Stimulated activated CD8-positive, alpha-beta memory T cell treated with anti-CD3 and anti-CD28 coated beads, Interleukin-12 subunit alpha, Interleukin-12 subunit beta, amount 100 ng/mL, for 4 hours (primary cell): ENCODE results near the gene FAM222A.

Source experiments
- DNase-seq: peaks from one replicate; pipeline ENCODE4 v3.0.0-alpha.2; 2020; ENCODE audit warnings: low read depth

The FAM222A gene

DNA sequence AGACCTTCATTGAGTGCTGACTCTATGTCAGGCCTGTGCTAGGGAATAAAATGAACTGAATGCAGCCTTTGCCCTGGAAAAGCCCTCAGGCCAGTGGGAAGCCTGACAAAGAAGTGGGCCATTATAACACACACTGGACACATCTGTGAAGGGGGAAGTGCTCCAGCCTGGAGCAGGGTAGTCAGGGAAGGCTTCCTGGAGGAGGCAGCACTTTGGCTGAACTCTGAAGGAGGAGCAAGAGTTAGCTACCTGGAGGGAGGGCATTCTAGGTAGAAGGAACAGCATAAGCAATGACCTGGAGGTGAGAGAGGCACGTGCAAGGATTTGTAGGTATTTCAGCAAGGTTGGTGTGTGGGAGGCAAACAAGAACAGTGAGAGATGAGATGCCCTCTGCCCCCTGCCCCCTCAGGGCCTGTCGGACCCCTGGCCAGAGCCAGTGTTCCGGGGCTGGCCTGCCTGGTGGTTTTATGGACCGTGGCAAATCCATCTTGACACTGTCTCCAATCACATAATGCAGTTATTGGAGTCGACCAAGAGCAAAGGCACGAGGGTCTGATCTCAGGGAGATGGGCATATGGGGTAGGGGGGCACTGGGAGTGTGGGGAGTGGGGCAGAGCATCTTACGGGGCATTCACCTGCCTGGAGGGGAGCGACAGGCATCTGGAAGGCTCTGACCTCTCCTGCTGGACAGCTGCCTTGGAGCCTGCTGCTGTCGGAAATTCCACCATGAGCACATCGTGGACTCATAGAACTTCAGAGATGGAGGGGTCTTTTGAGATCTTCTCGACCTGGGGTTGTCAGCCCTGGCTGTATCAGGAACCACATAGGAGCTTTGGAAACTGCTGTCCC lies 2.7 kb upstream of the FAM222A start:
- no peak for DNase-seq

DNA sequence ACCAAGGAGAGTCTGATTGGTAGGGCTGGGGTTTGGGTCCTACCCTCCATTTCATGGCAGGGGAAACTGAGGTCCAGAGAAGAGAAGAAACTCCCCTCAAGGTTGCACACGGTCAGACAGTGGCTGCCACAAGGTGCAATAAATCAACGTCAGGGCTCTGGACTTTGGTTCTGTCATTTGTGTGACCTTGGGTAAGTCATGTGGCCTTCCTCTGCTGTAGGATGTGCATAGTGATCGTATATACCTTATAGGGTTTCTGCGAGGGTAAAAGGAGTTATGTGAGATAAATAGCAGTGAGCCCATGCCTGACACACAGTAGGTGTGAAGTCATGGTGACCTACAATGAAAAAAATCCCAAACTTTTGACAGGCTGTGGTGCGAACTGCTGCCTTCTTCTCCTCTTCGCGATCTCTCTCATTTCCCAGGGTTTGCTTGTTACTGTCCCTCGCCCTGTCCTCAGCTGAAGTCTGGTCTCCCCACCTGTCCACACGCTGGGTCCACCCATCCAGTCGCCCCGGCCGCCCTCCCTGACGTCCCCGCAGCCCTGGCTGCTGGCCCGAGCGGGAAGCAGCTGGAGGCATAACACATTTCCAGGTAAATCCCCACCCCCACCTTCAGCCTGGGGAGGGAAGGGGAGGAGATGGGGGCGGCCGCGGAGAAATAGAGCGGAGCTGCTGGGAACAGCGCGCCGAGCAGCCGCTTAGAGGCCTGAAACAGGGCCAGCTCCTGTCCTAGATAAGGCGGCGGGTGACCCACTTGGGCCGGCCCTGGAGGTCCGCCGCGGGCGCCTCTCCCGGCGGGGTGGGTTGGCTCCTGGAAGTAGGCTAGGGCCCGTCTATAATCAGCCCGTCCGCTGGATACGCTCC lies 1.8 kb upstream of the FAM222A start:
- DNase-seq, result no peak

DNA sequence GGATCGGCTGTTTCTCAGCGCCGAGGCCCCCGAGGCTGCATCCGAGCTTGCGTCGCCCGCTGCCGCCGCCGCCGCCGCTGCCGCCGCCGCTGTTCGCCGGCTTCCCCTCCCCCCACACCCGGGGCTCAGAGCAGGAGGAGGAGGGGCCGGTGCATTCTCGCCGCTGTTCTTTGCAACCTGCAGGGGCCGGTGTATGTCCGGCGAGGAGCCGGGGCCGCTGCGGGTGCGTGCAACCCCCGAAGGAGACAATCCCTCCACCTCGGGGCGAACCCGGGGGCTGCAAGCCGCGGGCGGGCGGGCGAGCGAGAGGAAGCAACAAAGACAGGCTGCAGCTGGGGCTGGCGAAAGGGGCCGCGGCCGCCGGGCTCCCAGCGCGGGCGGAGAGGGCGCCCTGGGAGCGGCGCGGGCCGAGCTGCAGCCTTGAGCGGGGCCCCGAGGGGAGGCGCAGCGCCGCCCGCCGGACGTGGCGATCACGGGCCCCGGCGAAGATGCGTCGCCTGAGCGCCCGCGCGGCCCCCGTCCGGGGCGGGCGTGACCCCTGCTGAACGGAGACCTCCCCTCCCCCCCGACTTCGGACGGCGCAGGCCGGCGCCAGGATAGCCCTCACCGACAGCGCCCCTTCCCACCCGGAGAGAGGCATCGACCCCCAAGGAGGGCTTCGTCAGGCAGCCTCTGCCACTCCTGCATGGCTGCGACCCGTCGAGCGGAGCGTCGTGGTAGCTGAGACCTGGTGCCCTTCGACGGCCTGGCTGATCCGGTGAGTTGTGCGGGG lies 702 bp downstream of the FAM222A start:
- peak; percentile 38 for DNase-seq

DNA sequence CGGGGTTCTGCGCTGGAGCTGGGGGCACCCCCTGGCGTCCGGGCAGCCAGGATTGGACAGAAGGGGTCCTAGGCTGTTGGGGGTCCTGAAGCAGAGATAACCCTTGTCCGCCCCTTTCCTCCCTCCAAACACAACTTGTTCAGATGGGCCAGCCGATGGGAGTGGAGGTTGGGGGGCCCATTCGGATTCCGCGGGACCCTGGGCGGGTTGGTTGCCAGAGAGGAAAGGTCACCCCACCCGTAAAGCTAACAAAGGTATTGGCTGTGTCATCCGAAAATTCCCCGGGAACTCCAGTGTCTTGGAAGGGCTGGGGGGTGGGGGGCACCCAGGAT lies 1.3 kb downstream of the FAM222A start:
- no peak for DNase-seq

DNA sequence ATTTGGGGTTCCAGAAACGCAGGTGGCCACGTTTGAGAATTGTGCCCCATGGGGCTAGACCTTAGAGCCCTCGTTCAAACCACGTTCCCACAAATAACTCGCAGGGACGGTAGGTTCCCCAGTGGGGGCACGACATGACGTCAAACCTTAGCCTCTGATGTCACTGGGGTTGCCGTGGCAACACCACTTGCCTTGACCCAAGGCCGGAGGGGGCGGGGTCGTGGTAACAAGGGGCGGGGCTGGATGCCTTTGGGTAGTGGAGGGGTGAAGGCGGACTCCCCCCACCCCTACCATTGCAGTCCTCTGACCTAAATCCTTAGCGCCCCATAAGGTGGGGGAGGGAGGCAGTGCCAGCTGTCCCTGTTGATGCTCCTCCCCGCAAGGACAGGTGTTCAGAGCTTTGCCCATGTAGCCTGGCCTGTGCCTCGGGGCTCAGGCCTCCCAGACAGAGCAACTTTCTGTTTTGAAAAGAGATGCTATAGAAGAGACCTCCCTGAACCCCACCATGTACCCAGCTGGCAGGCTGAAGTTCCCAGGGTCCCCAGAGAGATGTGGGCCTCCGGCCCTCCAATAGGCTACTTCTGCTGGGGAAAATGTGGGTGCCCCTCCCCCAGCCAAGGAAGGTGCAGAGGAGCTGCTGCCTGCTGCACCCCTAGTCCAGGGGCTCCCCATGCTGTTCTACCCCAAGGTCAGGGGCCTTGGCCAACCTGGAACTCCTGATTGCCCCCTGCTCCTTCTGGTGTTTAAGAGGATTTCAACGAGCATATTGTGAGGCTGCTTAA lies 1.9 kb downstream of the FAM222A start:
- no peak for DNase-seq

DNA sequence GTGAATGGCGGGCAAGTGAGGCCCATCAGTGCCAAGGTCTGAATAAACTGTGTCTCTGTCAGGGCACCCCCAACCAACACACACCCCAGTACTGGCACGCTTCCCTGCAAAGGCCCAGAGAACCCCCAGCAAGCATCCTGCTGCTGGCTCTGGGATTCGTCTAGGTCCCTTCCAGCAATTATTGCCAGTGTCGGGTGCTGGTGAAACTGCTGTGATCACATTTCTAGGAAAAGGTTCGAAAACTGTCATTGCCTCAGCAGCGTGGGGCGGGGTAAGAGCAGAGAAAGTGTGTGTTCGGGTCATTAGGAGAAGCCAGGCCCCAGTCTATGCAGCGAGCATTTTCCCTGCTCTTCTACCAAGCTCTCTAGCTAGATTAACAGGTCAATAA lies 2.5 kb downstream of the FAM222A start:
- DNase-seq, result no peak

DNA sequence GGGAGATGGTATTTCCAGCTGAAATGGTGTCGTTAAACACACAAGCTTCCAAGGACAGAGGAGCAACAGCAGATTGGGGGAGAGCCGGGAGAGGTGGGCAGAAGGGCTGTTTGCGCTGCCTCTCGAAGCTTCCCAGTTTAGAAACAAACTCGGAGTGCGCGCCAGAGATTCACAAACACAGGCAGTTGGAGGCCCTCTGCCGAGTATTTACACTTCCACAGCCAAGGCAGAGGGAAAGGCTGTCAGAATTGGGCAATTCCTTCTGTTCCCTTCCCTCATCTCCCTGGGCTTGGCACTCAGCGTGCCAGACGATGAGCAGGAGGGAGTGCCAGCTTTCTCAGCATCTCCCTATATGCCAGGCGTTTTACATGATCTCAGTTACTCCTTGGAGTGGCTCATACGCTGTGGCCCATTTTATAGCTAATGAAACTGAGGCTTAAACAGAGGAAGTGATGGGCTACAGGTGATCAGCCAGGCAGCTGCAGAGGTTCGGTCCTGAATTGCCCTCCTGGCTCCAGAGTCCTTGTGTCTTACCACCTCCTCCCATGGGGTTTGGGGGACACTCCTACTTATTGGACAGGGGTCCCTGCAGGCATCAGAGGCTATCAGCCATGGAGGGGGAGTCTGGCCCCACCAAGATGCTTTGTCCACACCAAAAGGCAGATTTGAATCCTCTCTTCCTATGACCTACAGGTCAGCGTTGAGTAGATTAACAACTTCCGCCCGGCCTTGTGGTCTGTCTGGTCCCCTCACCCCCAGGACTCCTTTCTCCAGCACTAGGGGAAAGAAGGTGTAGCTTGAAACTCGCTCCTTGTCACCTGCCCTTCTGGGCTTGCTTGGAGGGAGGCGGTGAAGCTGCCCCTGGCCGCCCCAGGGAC lies 3.1 kb downstream of the FAM222A start:
- no peak for DNase-seq

DNA sequence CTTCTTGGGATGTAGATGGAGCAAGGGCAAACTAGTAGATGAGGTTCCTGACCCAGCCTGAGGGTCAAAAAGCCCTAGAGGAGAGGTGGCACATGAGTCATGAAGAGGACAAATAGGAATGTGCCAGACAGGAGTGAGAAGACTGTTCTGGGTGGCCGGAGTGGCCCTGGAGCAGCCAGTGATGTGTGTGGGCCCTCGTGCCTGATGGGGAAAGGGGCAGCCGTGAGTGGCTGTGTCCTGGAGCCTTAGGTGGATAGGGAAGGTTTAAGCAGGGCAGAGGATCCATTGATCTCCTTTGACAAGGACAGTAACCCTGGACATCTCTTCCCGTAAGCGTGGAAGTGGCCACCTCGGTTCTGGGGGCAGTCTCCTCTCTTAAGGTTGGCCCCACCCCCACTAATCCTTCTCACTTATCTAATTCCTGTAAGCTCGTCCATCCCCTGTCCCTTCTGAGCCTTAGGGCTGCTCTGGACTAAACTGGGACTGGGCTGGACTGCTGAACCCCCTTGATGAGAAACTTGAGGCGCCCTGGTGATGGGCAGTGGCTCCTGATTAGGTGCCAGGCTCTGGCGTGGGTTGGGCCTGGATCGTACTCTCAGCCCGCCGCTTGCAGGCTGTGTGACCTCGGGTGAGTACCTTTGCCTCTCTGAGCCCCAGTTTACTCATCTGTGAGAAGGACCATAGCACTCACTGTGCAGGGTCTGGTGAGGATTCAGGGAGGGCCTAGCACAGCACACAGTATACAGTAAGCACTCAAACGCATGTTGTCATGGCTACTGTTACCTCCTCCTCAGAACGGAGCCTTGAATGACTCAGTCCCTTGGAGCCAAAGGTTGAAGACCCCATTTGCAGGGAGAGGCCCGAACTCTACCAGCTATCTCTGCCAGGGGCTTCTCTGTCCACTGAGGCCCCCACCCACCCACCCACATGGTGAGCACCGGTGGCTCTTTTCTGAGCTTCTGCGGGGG lies 4.0 kb downstream of the FAM222A start:
- no peak for DNase-seq

DNA sequence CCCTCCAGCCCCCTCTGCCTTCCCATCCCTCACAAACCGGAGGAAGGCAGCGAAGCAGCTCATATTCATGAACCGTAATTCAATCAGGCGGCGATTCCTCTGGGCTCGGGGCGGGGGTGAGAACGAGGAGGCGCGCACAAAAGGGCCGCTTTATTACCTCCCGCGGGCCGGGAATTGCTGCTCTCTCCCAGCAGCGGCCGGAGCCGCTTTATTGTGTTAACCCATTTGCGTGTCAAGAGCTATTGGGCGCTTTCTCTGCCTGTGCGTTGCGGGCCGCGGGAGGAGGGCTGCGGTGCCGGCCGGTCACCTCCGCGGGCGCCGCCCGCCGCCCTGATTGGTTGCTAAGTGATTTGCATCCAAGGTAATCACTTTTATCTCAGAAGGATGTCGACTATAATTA lies 4.8 kb downstream of the FAM222A start:
- no peak for DNase-seq

DNA sequence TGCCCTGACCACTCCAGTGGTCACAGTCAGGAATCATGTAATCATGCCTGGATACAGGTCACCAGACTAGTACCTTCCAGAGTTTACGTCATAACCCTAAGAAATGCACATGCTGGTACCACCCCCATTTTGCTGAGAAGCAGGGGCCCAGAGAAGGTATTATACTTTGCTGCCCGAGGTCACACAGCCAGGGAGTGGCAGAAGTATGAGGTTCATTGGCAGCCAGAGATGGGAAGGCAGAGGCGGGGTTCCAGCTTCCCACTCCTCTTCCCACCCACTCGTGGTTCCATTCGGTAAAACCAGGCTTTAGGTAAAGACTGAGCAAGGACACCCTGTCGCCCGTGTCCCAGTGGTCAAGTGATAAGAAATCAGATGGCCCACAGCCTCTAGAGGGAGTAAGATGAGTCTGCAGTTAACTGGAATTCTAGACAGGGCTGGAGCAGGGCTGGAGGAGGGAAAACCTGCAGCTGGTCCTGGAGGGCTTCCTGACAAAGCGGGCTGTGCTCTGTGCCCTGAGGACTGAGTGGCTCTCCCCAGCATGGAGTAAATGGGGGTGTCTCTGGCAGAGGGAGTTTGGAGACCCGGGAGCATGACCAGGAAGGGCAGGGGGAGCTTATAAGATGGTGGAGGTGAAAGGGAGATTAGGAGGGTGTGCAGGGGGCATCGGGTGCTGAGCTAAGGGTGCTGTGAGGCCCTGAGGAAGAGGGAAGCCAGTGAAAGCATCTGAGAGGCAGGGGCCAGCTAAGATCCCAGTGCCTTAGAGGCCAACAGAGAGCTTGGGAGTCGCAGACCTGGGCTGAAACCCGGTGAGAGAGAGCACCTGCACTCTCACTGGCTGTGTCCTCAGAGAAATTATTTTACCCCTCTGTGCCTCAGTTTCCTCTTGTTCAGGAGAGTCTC lies 5.7 kb downstream of the FAM222A start:
- no peak for DNase-seq

DNA sequence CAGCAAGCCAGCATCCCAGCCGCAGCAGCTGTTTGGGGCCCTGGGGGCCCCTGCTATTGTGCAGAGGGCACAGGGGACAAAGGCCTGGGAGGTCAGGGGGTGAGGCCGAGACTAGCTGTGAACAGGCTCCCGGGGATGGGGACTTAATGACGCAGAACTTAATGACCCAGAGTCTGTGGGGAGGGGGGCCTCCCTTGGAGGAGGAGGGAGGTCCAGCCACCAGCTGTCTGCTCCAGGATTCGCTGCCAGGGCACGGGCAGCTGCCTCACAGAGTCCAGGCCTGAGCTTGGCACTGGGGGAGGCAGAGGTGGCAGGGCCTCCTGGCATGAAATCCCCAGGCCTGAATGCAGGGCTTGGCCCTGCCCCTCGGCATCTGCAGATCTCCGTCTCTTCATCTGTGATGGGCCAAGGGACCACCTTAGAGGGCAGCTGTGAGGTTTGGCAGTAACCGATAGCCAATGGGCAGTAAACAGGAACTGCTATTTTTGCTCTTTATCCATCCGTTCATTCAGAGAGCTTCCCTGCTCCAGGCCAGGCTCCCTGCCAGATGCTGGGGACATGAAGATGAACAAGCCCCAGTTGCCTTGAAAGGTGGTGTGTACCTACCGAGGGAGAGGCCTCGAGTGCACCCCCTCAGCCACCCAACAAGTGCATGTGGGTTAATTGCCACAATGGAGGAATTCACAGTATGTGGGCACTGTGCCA lies 6.7 kb downstream of the FAM222A start:
- no peak for DNase-seq

DNA sequence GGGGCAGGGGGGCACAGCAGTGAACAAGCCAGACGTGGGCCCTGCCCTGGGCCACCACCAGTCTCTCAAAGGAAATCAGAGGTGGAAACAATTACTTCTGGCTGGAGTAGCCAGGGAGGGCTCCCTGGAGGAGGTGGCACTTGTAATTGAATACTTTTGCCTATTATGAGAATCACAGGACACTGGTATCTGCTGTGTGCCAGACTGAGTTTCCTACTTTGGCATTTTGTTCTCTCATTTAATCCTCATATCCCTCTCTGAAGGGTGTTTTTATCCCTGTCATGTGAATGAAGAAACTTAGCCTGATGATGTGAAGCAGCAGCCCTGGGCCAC lies 7.2 kb downstream of the FAM222A start:
- DNase-seq, result no peak

DNA sequence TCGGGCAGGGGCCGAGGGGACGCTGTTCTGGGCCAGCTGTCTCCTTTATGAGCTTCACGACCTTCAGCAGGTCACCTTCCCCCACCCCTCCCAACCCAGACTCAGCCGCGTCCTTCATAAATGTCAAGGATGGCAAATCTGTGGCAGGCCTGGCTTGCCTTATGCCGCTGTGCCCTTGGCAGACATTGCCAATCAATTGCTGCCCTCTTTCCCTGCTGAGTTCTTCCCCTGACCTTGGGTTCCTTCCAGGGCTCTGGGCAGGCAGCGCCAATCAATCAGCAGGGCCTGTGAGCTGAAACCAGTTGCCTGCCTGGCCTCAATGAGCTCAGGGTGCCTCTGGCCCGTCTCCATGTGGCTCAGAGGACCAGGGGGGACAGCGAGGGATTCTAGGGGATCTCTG lies 7.7 kb downstream of the FAM222A start:
- DNase-seq, result no peak

DNA sequence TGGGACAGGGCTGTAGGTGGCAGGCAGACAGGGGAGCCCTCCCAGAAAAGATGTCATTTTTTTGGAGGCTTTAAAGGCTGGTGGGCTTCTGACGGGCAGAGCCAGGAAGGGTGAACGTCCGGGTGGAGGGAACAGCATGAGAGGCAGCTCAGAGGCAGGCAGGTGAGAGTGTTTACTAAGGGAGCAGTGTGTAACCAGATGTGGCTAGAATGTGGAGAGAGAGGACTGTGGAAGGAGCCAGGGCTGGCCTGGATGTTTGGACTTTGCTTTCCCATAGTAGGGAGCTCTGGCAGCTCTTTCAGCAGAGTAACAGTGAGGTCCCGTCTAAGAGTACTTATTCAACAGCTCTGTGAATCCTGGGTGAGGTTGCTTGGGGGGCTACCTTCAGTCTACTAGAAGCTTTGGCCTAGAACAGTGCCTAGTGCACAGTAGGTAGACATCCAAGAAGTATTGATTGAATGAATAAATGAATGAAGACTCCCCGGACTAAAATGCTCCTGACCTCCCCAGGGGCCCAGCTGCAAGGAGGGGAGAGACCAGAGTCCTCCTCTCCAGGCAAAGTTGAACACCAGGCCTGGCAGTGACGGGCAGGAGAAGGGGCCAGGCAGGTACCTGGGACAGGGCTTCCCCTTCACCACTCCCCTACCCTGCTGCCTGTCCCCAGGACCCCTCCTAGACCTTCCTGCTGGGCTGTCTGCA lies 8.5 kb downstream of the FAM222A start:
- no peak for DNase-seq

DNA sequence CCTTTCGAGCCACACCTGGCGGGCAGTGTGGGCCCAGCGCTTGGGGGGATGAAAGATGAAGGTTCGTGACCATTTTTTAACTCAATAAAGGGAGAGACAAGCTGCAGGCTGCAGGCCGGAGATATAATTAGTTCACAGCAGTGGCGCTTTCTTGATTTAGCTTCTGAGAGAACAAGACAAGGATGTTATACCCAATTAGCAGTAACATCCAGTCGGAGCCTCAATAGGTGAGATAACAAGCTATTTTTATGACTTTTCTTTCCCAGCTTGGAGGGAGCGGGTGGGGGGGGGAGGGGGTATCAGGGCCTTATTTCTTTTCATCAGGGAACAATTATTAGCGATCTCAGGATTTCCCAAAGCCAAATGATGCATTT lies 9.1 kb downstream of the FAM222A start:
- DNase-seq, result no peak

DNA sequence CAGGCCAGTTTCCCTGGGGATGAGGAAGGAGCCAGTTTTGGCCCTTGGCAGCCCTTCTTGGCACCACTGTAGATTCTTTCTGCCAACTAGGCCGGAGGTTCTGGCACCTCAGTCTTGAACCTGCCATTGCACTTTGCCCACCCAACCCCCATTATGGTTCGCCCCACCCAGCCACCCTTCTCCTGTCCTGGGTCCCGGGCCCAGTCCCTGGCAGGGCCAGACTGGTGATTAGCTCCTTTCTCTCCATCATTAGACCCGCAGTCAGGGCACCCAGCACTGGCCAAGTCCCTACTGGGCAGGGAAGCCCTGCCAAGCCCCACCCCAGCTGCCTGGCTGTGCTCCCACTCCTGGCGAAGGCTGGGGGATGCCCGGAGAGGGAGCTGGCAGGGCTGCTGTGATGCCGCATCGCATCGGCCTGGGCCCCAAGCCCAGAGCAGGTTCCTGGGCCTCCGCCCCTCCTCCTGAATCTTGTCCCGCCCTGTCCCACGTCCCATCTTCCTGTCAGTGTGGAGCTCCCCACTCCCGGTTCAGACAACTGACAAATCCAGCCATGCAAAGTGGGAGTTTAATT lies 9.8 kb downstream of the FAM222A start:
- DNase-seq, result no peak

DNA sequence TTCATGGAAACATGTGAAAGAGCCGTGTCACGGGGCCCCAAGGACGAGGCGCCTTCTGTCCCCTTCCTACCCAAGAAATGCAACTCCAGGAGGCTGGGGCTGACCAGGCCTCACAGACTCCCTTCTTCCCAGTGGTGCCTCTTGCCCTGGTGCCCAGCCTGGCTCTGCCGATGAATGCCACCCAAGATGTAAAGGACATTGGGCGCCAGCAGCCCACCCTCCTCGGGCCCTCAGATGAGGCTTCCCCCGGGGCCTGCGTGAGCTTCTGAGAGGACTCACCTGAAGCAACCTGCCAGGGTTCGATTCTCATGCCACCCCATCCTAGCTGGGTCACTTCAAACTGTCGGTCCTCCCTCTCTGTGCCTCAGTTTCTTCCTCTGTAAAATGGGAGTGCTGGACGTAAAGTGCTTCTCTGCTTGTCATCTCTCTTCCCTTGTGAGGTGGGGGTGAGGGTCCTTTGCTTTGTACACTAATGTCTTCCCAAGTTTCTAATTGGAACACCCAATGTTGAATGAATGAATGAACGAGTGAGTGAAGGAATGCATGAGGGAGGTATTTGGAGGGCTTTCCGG lies 10.8 kb downstream of the FAM222A start:
- DNase-seq, result no peak
